ENCODE data around the gene MYH11.

Gene MYH11

GRCh38 chr16:15743657-15744056, 113.2 kb downstream of the MYH11 start:
- Histone ChIP-seq H3K4me3 (no peak overlapping the region), H3K36me3 (peaks cover 100% of the 10 kb centered on the region in 3 donors), H3K27ac (peak overlapping the region in 1 of 2 donors; percentile 27), H3K4me1 (no peaks in the 10 kb centered on the region), H3K9me3 (no peaks in the 10 kb centered on the region), H3K27me3 (no peaks in the 10 kb centered on the region)
- intact Hi-C loops (cut with DNase I; ENCODE audit: low total_unique reads), result no loop called here
- TF ChIP-seq CTCF (IDR thresholded peaks at IDR 0.05), result no peak
- no peak for DNase-seq

GRCh38 chr16:15742716-15743115, 114.1 kb downstream of the MYH11 start:
- no peak overlapping the region for H3K4me3 ChIP-seq
- peaks cover 100% of the 10 kb centered on the region in 3 donors for H3K36me3 ChIP-seq
- H3K9me3 ChIP-seq, result no peaks in the 10 kb centered on the region
- intact Hi-C loops (cut with DNase I; ENCODE audit: low total_unique reads), result no loop called here
- DNase-seq, result no peak
- H3K27me3 ChIP-seq, result no peaks in the 10 kb centered on the region
- H3K4me1 ChIP-seq, result no peaks in the 10 kb centered on the region
- TF ChIP-seq CTCF (IDR thresholded peaks at IDR 0.05), result no peak
- no peak overlapping the region for H3K27ac ChIP-seq

- H3K9me3 ChIP-seq, result no peaks in the 10 kb centered on the region
- intact Hi-C loops (cut with DNase I; ENCODE audit: low total_unique reads), result no loop called here
- DNase-seq, result no peak
- no peak overlapping the region for H3K27ac ChIP-seq
- no peaks in the 10 kb centered on the region for H3K27me3 ChIP-seq
- H3K36me3 ChIP-seq, result peaks cover 100% of the 10 kb centered on the region in 3 donors
- H3K4me1 ChIP-seq, result no peaks in the 10 kb centered on the region
- TF ChIP-seq CTCF (IDR thresholded peaks at IDR 0.05), result no peak
- no peak overlapping the region for H3K4me3 ChIP-seq
Measured at GRCh38 chr16:15741207-15741871, 115.5 kb downstream of the MYH11 start.

GRCh38 chr16:15739950-15740349, 116.9 kb downstream of the MYH11 start:
- intact Hi-C loops (cut with DNase I; ENCODE audit: low total_unique reads), result no loop called here
- peaks cover 100% of the 10 kb centered on the region in 3 donors for H3K36me3 ChIP-seq
- no peak overlapping the region for H3K4me3 ChIP-seq
- H3K27ac ChIP-seq, result peak overlapping the region in 1 of 2 donors; percentile 33
- H3K9me3 ChIP-seq, result no peaks in the 10 kb centered on the region
- H3K4me1 ChIP-seq, result no peaks in the 10 kb centered on the region
- TF ChIP-seq CTCF (IDR thresholded peaks at IDR 0.05), result no peak
- H3K27me3 ChIP-seq, result no peaks in the 10 kb centered on the region
- no peak for DNase-seq

- Histone ChIP-seq H3K4me3 (no peak overlapping the region), H3K4me1 (no peaks in the 10 kb centered on the region), H3K9me3 (no peaks in the 10 kb centered on the region), H3K27ac (peak overlapping the region in 1 of 2 donors; percentile 33), H3K27me3 (no peaks in the 10 kb centered on the region), H3K36me3 (peaks cover 100% of the 10 kb centered on the region in 3 donors)
- intact Hi-C loops (cut with DNase I; ENCODE audit: low total_unique reads), result no loop called here
- DNase-seq, result no peak
- no peak for TF ChIP-seq CTCF (IDR thresholded peaks at IDR 0.05)
Measured at GRCh38 chr16:15739464-15739863, 117.4 kb downstream of the MYH11 start.

Data from tibial artery (tissue), 4 donors.